Neural progenitor cell (in vitro differentiated cells): ENCODE results near the gene SEPTIN1. TPM values are rescaled to one million over a fixed set of nuclear protein-coding genes. Genes with fewer than 3 reads are reported as not detected.
A peak's percentile ranks its signal among the peaks of the same experiment; 100 is the strongest.

ENCODE experiments used
- DNase-seq: peaks from one replicate; pipeline ENCODE4 v3.0.0-alpha.2; 2016; ENCODE audit warnings: low spot score
- H2AFZ ChIP-seq: fragments of 200-600 bp; sonication (generic); replicated peaks from 2 replicates; pipeline ENCODE4 v1.6.1; 2016; ENCODE audit warnings: antibody characterized with exemption
- H3F3A ChIP-seq: fragments of 200-600 bp; sonication (generic); 2 replicates; pipeline ENCODE4 v1.6.1; 2016; ENCODE audit warnings: antibody characterized with exemption, low read depth
- H3K27ac ChIP-seq: fragments of 200-600 bp; sonication (generic); 2 replicates; pipeline ENCODE4 v1.5.1; 2016; ENCODE audit warnings: mild to moderate bottlenecking
- H3K27me3 ChIP-seq: fragments of 200-600 bp; sonication (generic); 2 replicates; pipeline ENCODE4 v1.6.1; 2016; ENCODE audit warnings: mild to moderate bottlenecking, moderate library complexity
- H3K36me3 ChIP-seq: fragments of 200-600 bp; sonication (generic); 2 replicates; pipeline ENCODE4 v1.5.1; 2016
- H3K4me1 ChIP-seq: fragments of 200-600 bp; sonication (generic); 2 replicates; pipeline ENCODE4 v1.6.1; 2016; ENCODE audit warnings: mixed run types
- H3K4me2 ChIP-seq: fragments of 200-600 bp; sonication (generic); 2 replicates; pipeline ENCODE4 v1.6.1; 2016
- H3K4me3 ChIP-seq: fragments of 200-600 bp; sonication (generic); 2 replicates; pipeline ENCODE4 v1.5.1; 2016
- H3K79me2 ChIP-seq: fragments of 200-600 bp; sonication (generic); 2 replicates; pipeline ENCODE4 v1.6.1; 2016; ENCODE audit warnings: low read depth
- H3K9ac ChIP-seq: fragments of 200-600 bp; sonication (generic); 2 replicates; pipeline ENCODE4 v1.6.1; 2016
- H3K9me3 ChIP-seq: fragments of 200-600 bp; sonication (generic); 2 replicates; pipeline ENCODE4 v1.5.1; 2016; ENCODE audit warnings: low read depth
- H4K20me1 ChIP-seq: fragments of 200-600 bp; sonication (generic); 2 replicates; pipeline ENCODE4 v1.6.1; 2016; ENCODE audit warnings: low read depth
- H3K27ac Mint-ChIP-seq: 3 replicates; pipeline ENCODE4 v1.8.0; 2021; ENCODE audit warnings: mixed read lengths
- H3K27me3 Mint-ChIP-seq: 2 replicates; pipeline ENCODE4 v1.8.0; 2022; ENCODE audit warnings: low read depth, mild to moderate bottlenecking, inconsistent platforms, moderate library complexity, mixed read lengths; ENCODE audit not compliant: insufficient read depth
- H3K36me3 Mint-ChIP-seq: 3 replicates; pipeline ENCODE4 v1.8.0; 2021; ENCODE audit warnings: mixed read lengths
- H3K4me1 Mint-ChIP-seq: 3 replicates; pipeline ENCODE4 v1.8.0; 2021; ENCODE audit warnings: mixed read lengths
- H3K4me3 Mint-ChIP-seq: 3 replicates; pipeline ENCODE4 v1.8.0; 2021; ENCODE audit warnings: mild to moderate bottlenecking, moderate library complexity, mixed read lengths
- H3K9me3 Mint-ChIP-seq: 3 replicates; pipeline ENCODE4 v1.8.0; 2020; ENCODE audit warnings: mixed read lengths
- EZH2 ChIP-seq: fragments of 200-600 bp; sonication (generic); IDR thresholded peaks from 2 replicates; pipeline ENCODE4 v1.6.1; 2017; ENCODE audit warnings: antibody characterized with exemption, mild to moderate bottlenecking, moderate library complexity
- EZH2phosphoT487 ChIP-seq: fragments of 200-600 bp; sonication (generic); IDR thresholded peaks from 2 replicates; pipeline ENCODE4 v1.6.1; 2017; ENCODE audit warnings: antibody characterized with exemption
- total RNA-seq: library from RNA; depleted of rRNA; stranded (reverse); fragments of >200 nt; gene quantifications from 2 replicates; pipeline ENCODE4 v1.2.3, GENCODE V29; 2015; ENCODE audit warnings: low replicate concordance
- TF ChIP-seq, protein P1 (sequence below): fragments of 200-600 bp; sonication (generic); IDR thresholded peaks from 2 replicates; pipeline ENCODE4 v1.5.1; 2017; ENCODE audit warnings: antibody characterized with exemption, mild to moderate bottlenecking

SEPTIN1 gene
- total RNA-seq, 1 donor from 2014 or later = not detected

GRCh38 chr16:30406795-30407101 lies 24.4 kb upstream of the SEPTIN1 start:
- H3K27ac ChIP-seq = no peak overlapping the region
- peak overlapping the region; percentile 98 for H3K4me3 ChIP-seq
- DNase-seq = no peak
- Mint-ChIP-seq H3K27me3 (peaks cover 8% of the 10 kb centered on the region), H3K4me3 (peak overlapping the region; percentile 92), H3K4me1 (peaks cover 27% of the 10 kb centered on the region), H3K27ac (peak overlapping the region; percentile 31), H3K36me3 (peaks cover 3% of the 10 kb centered on the region), H3K9me3 (no peaks in the 10 kb centered on the region)
- H3K36me3 ChIP-seq = no peaks in the 10 kb centered on the region
- TF ChIP-seq EZH2 (no peak), EZH2phosphoT487 (no peak)
- TF ChIP-seq, protein P1, sequence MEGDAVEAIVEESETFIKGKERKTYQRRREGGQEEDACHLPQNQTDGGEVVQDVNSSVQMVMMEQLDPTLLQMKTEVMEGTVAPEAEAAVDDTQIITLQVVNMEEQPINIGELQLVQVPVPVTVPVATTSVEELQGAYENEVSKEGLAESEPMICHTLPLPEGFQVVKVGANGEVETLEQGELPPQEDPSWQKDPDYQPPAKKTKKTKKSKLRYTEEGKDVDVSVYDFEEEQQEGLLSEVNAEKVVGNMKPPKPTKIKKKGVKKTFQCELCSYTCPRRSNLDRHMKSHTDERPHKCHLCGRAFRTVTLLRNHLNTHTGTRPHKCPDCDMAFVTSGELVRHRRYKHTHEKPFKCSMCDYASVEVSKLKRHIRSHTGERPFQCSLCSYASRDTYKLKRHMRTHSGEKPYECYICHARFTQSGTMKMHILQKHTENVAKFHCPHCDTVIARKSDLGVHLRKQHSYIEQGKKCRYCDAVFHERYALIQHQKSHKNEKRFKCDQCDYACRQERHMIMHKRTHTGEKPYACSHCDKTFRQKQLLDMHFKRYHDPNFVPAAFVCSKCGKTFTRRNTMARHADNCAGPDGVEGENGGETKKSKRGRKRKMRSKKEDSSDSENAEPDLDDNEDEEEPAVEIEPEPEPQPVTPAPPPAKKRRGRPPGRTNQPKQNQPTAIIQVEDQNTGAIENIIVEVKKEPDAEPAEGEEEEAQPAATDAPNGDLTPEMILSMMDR = no peak
- H3K79me2 ChIP-seq = peaks cover 40% of the 10 kb centered on the region
- peaks cover 31% of the 10 kb centered on the region for H4K20me1 ChIP-seq
- no peaks in the 10 kb centered on the region for H3K9me3 ChIP-seq
- no peaks in the 10 kb centered on the region for H3K27me3 ChIP-seq
- H3K4me2 ChIP-seq = peak overlapping the region; percentile 95
- H3K9ac ChIP-seq = no peak overlapping the region
- H3F3A ChIP-seq = peaks cover 45% of the 10 kb centered on the region
- peaks cover 14% of the 10 kb centered on the region for H3K4me1 ChIP-seq
- H2AFZ ChIP-seq = no peak overlapping the region

DNA sequence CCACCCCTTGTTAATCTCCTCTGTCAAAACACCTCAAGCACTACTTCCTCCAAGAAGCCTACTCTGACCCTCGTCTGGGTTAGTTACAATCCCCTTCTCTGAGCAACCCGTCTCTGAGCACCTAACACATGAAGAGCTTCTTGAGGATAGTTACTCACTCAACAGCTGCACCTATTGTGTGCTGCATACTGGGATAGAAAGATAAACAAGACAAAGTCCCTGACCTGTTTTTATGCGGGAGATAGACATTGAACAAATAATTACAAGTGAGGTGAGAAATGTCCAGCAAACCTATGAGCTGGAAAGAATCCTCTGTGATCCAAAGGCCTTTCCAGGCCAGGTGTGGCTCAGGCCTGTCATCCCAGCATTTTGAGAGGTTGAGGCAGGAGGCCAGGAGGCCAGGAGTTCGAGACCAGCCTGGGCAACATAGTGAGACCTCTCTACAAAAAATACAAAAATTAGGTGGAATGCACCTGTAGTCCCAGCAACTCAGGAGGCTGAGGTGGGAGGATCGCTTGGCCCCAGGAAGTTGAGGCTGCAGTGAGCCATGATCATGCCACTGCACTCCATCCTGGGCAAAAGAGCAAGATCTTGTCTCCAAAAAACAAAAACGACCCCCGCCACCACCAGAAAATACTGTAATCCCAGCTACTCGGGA lies 19.5 kb upstream of the SEPTIN1 start:
- peak overlapping the region; percentile 5 for H3K27ac ChIP-seq
- H3K9me3 ChIP-seq = no peaks in the 10 kb centered on the region
- H4K20me1 ChIP-seq = peaks cover 27% of the 10 kb centered on the region
- peaks cover 65% of the 10 kb centered on the region for H3F3A ChIP-seq
- no peak overlapping the region for H3K4me2 ChIP-seq
- Mint-ChIP-seq H3K9me3 (no peaks in the 10 kb centered on the region), H3K27me3 (peaks cover 18% of the 10 kb centered on the region), H3K4me1 (peaks cover 36% of the 10 kb centered on the region), H3K27ac (peak overlapping the region; percentile 100), H3K36me3 (peaks cover 3% of the 10 kb centered on the region), H3K4me3 (peak overlapping the region; percentile 86)
- H3K4me1 ChIP-seq = peaks cover 26% of the 10 kb centered on the region
- H3K9ac ChIP-seq = no peak overlapping the region
- peaks cover 23% of the 10 kb centered on the region for H3K79me2 ChIP-seq
- no peak overlapping the region for H2AFZ ChIP-seq
- H3K4me3 ChIP-seq = no peak overlapping the region
- TF ChIP-seq, protein P1 = no peak
- TF ChIP-seq EZH2 (no peak), EZH2phosphoT487 (no peak)
- DNase-seq = no peak
- no peaks in the 10 kb centered on the region for H3K36me3 ChIP-seq
- no peaks in the 10 kb centered on the region for H3K27me3 ChIP-seq

DNA sequence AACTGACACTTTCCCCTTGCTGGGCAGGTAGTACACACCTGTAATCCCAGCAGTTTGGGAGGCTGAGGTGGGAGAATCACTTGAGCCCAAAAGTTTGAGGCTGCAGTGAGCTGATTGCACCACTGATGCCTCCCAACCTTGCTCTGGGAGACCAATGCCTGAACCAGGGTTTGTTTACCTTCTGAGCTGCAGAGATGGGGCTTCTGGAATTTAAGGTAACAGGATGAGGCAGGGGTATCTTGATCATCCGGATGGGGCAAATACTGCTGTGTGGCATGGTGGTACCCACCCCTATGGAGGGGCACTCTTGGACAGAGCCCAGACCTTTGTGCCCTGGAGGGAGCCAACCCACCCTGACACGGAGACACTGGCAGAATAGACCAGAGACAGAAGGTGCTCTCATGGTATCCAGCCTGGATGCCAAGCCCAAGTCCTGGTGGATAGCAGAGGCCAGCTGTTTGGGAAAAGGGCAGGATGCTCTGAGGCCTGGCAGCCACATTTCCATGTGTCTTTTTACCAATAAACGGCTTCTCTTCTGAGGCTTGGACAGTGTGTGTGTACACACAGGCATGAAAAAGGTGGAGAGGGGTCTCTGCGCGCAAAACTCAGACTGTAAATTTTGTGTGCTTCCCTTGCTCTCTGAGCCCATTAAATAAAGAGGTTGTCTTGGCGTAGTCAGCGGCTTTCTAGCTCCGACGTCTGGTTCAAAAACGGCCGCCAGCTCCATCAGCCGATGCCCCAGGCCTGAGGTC lies 17.2 kb upstream of the SEPTIN1 start:
- peaks cover 78% of the 10 kb centered on the region for H3F3A ChIP-seq
- H2AFZ ChIP-seq = no peak overlapping the region
- H4K20me1 ChIP-seq = peaks cover 40% of the 10 kb centered on the region
- H3K4me1 Mint-ChIP-seq = peaks cover 39% of the 10 kb centered on the region
- H3K4me1 ChIP-seq = peaks cover 36% of the 10 kb centered on the region
- no peak for DNase-seq
- peak overlapping the region; percentile 45 for H3K4me3 ChIP-seq
- H3K79me2 ChIP-seq = peaks cover 37% of the 10 kb centered on the region
- peak overlapping the region; percentile 21 for H3K9ac ChIP-seq
- H3K27me3 Mint-ChIP-seq = peaks cover 21% of the 10 kb centered on the region
- peaks cover 5% of the 10 kb centered on the region for H3K36me3 Mint-ChIP-seq
- no peaks in the 10 kb centered on the region for H3K9me3 ChIP-seq
- H3K4me3 Mint-ChIP-seq = peak overlapping the region; percentile 86
- H3K27ac ChIP-seq = peak overlapping the region; percentile 96
- H3K4me2 ChIP-seq = peak overlapping the region; percentile 82
- TF ChIP-seq EZH2 (no peak), EZH2phosphoT487 (no peak)
- TF ChIP-seq, protein P1 = no peak
- no peaks in the 10 kb centered on the region for H3K27me3 ChIP-seq
- H3K36me3 ChIP-seq = no peaks in the 10 kb centered on the region
- peak overlapping the region; percentile 100 for H3K27ac Mint-ChIP-seq
- no peaks in the 10 kb centered on the region for H3K9me3 Mint-ChIP-seq
